HEK293 (cell line): Measurements from ENCODE around the gene IGFLR1.

Experiments used
- BCL11A ChIP-seq: fragments of 450-650 bp; formaldehyde crosslinking; IDR thresholded peaks from 2 replicates; pipeline ENCODE4 v1.5.1; 2016; ENCODE audit warnings: low read depth, missing biosample characterization, missing genetic modification characterization
- HIC1 ChIP-seq: fragments of 450-650 bp; formaldehyde crosslinking; IDR thresholded peaks from 2 replicates; pipeline ENCODE4 v1.5.1; 2016; ENCODE audit warnings: missing biosample characterization, missing genetic modification characterization
- HOXD13 ChIP-seq: sonication (generic); formaldehyde crosslinking; IDR thresholded peaks from 2 replicates; pipeline ENCODE4 v1.8.0; 2022; ENCODE audit warnings: missing genetic modification reagents, borderline replicate concordance
- PBX3 ChIP-seq: sonication (generic); formaldehyde crosslinking; IDR thresholded peaks from 2 replicates; pipeline ENCODE4 v1.8.1; 2022; ENCODE audit warnings: mild to moderate bottlenecking, moderate library complexity, missing genetic modification reagents
- PRDM6 ChIP-seq: fragments of 450-650 bp; formaldehyde crosslinking; IDR thresholded peaks from 2 replicates; pipeline ENCODE4 v1.5.1; 2017; ENCODE audit warnings: missing biosample characterization, missing genetic modification characterization
- SCRT2 ChIP-seq: fragments of 450-650 bp; formaldehyde crosslinking; IDR thresholded peaks from 2 replicates; pipeline ENCODE4 v1.5.1; 2016; ENCODE audit warnings: missing biosample characterization, missing genetic modification characterization
- SP7 ChIP-seq: fragments of 450-650 bp; formaldehyde crosslinking; IDR thresholded peaks from 2 replicates; pipeline ENCODE4 v1.5.1; 2016; ENCODE audit warnings: missing biosample characterization, missing genetic modification characterization
- TSHZ1 ChIP-seq: fragments of 450-650 bp; formaldehyde crosslinking; IDR thresholded peaks from 2 replicates; pipeline ENCODE4 v1.5.1; 2016; ENCODE audit warnings: missing biosample characterization, missing genetic modification characterization, borderline replicate concordance
- ZFP3 ChIP-seq: fragments of 450-650 bp; formaldehyde crosslinking; IDR thresholded peaks from 2 replicates; pipeline ENCODE4 v1.5.1; 2016; ENCODE audit warnings: low read depth, missing biosample characterization, missing genetic modification characterization
- ZNF132 ChIP-seq: fragments of 450-650 bp; formaldehyde crosslinking; IDR thresholded peaks from 2 replicates; pipeline ENCODE4 v1.5.1; 2017; ENCODE audit warnings: missing biosample characterization, missing genetic modification characterization, borderline replicate concordance
- ZNF138 ChIP-seq: fragments of 450-650 bp; formaldehyde crosslinking; IDR thresholded peaks from 2 replicates; pipeline ENCODE4 v1.5.1; 2016; ENCODE audit warnings: missing biosample characterization, missing genetic modification characterization, borderline replicate concordance
- ZNF19 ChIP-seq: fragments of 450-650 bp; formaldehyde crosslinking; IDR thresholded peaks from 2 replicates; pipeline ENCODE4; 2016; ENCODE audit warnings: missing biosample characterization, missing genetic modification characterization, low read depth
- ZNF2 ChIP-seq: fragments of 450-650 bp; formaldehyde crosslinking; IDR thresholded peaks from 2 replicates; pipeline ENCODE4 v1.5.1; 2016; ENCODE audit warnings: missing biosample characterization, missing genetic modification characterization
- ZNF214 ChIP-seq: fragments of 450-650 bp; formaldehyde crosslinking; IDR thresholded peaks from 2 replicates; pipeline ENCODE4 v1.5.1; 2017; ENCODE audit warnings: missing biosample characterization, mild to moderate bottlenecking, missing genetic modification characterization, borderline replicate concordance
- ZNF23 ChIP-seq: fragments of 450-650 bp; formaldehyde crosslinking; IDR thresholded peaks from 2 replicates; pipeline ENCODE4 v1.5.1; 2016; ENCODE audit warnings: missing biosample characterization, missing genetic modification characterization, borderline replicate concordance
- ZNF302 ChIP-seq: fragments of 450-650 bp; formaldehyde crosslinking; IDR thresholded peaks from 2 replicates; pipeline ENCODE4 v1.5.1; 2016; ENCODE audit warnings: missing biosample characterization, missing genetic modification characterization, low read depth
- ZNF394 ChIP-seq: fragments of 450-650 bp; formaldehyde crosslinking; IDR thresholded peaks from 2 replicates; pipeline ENCODE4 v1.5.1; 2016; ENCODE audit warnings: missing biosample characterization, missing genetic modification characterization, mild to moderate bottlenecking, moderate library complexity, borderline replicate concordance
- ZNF518A ChIP-seq: fragments of 450-650 bp; formaldehyde crosslinking; conservative IDR thresholded peaks from 2 replicates; pipeline ENCODE4 v1.5.1; 2016; ENCODE audit warnings: low read depth, missing biosample characterization, missing genetic modification characterization
- ZNF664 ChIP-seq: fragments of 450-650 bp; formaldehyde crosslinking; IDR thresholded peaks from 2 replicates; pipeline ENCODE4 v1.5.1; 2016; ENCODE audit warnings: missing biosample characterization, missing genetic modification characterization
- ZNF843 ChIP-seq: fragments of 450-650 bp; formaldehyde crosslinking; IDR thresholded peaks from 2 replicates; pipeline ENCODE4 v1.5.1; 2016; ENCODE audit warnings: missing biosample characterization, missing genetic modification characterization
- ZSCAN16 ChIP-seq: fragments of 450-650 bp; formaldehyde crosslinking; IDR thresholded peaks from 2 replicates; pipeline ENCODE4 v1.5.1; 2016; ENCODE audit warnings: missing biosample characterization, missing genetic modification characterization
- ZSCAN30 ChIP-seq: fragments of 450-650 bp; IDR thresholded peaks from 2 replicates; pipeline ENCODE4 v1.5.1; 2018; ENCODE audit warnings: missing biosample characterization, mild to moderate bottlenecking, missing genetic modification characterization, moderate library complexity
- TF ChIP-seq, protein P1 (sequence below): IDR thresholded peaks from 2 replicates; pipeline ENCODE4 v1.6.1; 2011; ENCODE audit warnings: mild to moderate bottlenecking, low read depth, low read length, borderline replicate concordance

The IGFLR1 gene

DNA sequence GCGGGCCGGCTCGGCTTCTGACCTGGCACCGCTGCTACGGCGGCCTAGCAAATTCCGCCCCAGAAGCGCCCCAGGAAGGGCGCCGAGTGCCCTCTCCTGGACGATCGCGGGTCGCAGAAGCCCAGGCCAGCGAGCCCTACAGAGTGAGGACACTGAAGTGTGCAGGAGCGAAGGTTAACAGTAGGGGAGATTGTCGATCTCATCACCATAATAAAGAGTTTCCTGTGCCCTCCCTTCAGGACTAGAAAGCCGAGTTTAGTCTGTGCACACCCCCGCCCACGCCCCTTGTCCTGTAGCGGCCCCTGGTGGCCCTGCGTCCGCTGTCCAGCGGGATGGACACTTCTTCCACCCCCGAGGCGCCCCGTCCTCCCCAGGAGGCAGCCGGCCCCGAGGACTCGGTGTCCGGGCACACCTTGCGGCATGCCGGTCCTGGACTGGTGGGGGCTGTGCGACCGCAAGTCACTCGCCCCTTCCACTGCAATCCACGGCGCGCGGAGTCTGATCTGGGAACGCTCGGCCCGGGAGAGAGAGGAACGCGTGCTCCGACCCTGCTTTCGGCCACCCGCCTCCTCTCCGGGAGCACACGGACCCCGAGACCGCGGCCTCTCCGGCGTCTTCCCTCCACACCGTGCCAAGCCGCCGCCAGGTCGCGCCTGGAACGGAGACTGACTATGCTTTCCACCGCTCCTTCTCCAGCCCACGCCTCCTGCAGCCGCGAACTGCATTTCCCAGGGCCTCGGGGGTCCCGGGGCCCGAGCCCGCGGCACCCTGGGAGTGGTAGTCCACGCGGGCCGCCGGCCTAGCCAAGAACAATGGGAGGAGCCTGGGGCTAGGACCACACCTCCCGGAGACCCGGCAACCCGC is 25.2 kb downstream of the IGFLR1 start (continued):
- TF ChIP-seq ZFP3 (tag by site-specific recombination): no peak
- no peak; the same call in 1 of the 2 replicates for TF ChIP-seq ZSCAN16 (tag by site-specific recombination)
- peak; percentile 7; the same call in 1 of the 2 replicates for TF ChIP-seq PBX3 (CRISPR knock-in tag)
- TF ChIP-seq ZNF843 (tag by site-specific recombination): peak; percentile 78
- peak; percentile 95; the same call in 1 of the 2 replicates for TF ChIP-seq ZSCAN30
- peak; percentile 95 for TF ChIP-seq BCL11A (tag by site-specific recombination)
- TF ChIP-seq, protein P1, sequence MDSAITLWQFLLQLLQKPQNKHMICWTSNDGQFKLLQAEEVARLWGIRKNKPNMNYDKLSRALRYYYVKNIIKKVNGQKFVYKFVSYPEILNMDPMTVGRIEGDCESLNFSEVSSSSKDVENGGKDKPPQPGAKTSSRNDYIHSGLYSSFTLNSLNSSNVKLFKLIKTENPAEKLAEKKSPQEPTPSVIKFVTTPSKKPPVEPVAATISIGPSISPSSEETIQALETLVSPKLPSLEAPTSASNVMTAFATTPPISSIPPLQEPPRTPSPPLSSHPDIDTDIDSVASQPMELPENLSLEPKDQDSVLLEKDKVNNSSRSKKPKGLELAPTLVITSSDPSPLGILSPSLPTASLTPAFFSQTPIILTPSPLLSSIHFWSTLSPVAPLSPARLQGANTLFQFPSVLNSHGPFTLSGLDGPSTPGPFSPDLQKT: no peak; the same call in 1 of the 2 replicates
- peak; percentile 74; the same call in 1 of the 2 replicates for TF ChIP-seq SCRT2
- no peak for TF ChIP-seq ZNF19 (tag by site-specific recombination)
- peak; percentile 98 for TF ChIP-seq ZNF2 (tag by site-specific recombination)
- TF ChIP-seq HIC1: peak; percentile 63
- no peak for TF ChIP-seq ZNF664 (tag by site-specific recombination)
- no peak for TF ChIP-seq ZNF302 (tag by site-specific recombination)
- TF ChIP-seq ZNF23: no peak
- TF ChIP-seq ZNF138: no peak
- peak; percentile 92 for TF ChIP-seq SP7 (tag by site-specific recombination)
- TF ChIP-seq ZNF214 (tag by site-specific recombination): no peak
- TF ChIP-seq HOXD13 (CRISPR knock-in tag): no peak
- no peak for TF ChIP-seq ZNF132 (tag by site-specific recombination)
- TF ChIP-seq ZNF518A (tag by site-specific recombination): no peak; the same call in 1 of the 2 replicates
- TF ChIP-seq ZNF394: peak; percentile 59; the same call in 1 of the 2 replicates
- TF ChIP-seq PRDM6 (tag by site-specific recombination): no peak
- peak; percentile 55; the same call in 1 of the 2 replicates for TF ChIP-seq TSHZ1 (tag by site-specific recombination)
